ENCODE data around the gene USP7. TPM values are rescaled to one million over a fixed set of nuclear protein-coding genes. Genes with fewer than 3 reads are reported as not detected.
"Not testable (repeated sequence)": the region's sequence is repeated elsewhere in the genome, so short reads cannot be mapped to it uniquely, and the experiment has no call there.

USP7 gene
- total RNA-seq, 1 donor from 2014 or later, result 96.0 TPM

GRCh38 chr16:8882725-8883377 is 80.9 kb downstream of the USP7 start:
- no peak for DNase-seq (ENCODE audit: extremely low read depth, low read depth, low spot score)

GRCh38 chr16:8882041-8882617 is 81.6 kb downstream of the USP7 start, which contains the start of gene LITAFD:
TSS of gene LITAFD (plus strand) at chr16:8882351. CDS start at chr16:8884356, 2,005 bp downstream.
- DNase-seq (ENCODE audit: extremely low read depth, low read depth, low spot score), result no peak

DNA sequence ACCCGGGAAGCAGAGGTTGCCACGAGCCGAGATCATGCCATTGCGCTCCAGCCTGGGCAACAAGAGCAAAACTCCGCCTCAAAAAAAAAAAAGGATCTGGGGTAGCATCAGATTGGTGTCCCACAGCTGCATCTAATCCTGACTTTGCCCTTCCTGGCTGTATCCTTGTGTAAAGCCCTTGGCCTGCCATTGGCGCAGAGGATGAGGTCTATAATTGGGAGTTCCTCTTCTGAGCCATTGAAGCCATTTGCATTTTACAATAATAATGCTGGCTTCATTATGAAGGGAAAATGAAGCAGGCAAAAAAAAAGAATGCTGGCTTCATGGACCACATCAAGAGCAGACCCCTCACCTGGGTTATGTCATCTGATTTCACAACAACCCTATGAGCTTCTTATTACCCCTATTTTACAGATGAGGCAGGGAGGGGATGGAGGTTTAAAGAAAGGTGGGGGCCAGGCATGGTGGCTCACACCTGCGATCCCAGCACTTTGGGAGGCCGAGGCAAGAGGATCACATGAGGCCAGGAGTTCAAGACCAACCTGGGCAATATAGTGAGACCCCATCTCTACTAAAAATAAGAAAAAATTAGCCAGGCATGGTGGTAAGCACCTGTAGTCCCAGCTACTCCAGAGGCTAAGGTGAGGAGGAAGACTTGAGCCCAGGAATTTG is 82.7 kb downstream of the USP7 start:
- no peak for DNase-seq (ENCODE audit: extremely low read depth, low read depth, low spot score)

- DNase-seq (ENCODE audit: extremely low read depth, low read depth, low spot score), result no peak
Measured at GRCh38 chr16:8878523-8878911, 85.2 kb downstream of the USP7 start.

- no peak for DNase-seq (ENCODE audit: extremely low read depth, low read depth, low spot score)
Measured at GRCh38 chr16:8877894-8878522, 85.7 kb downstream of the USP7 start.

- DNase-seq (ENCODE audit: extremely low read depth, low read depth, low spot score), result not testable (repeated sequence)
Measured at GRCh38 chr16:8875317-8875716, 88.4 kb downstream of the USP7 start.

DNA sequence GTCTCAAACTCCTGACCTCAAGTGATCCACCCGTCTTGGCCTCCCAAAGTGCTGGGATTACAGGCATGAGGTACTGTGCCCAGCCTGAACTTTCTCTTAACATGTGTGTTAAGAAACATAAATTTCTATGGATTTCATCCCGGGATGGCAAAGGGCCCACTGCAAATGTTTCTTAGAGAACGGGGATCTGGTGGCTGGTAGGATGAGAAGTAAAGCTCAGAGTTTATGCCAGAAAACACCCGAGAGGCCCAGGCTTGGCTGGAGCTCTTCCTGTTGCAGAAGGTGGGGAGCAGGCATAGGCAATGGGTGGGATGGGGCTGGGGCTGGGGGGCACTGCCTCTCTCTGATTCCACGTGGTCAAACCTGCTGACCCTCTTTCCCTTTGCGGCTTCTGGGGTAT is 89.3 kb downstream of the USP7 start:
- DNase-seq (ENCODE audit: extremely low read depth, low read depth, low spot score), result no peak

DNA sequence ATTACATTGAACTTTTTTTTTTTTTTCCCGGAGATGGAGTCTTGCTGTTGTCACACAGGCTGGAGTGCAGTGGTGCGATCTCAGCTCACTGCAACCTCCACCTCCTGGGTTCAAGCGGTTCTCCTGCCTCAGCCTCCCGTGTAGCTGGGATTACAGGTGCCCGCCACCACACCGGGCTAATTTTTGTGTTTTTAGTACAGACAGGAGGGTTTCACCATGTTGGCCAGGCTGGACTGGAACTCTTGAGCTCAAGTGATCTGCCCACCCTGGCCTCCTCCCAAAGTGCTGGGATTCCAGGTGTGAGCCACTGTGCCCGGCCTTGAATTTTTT is 89.9 kb downstream of the USP7 start:
- DNase-seq (ENCODE audit: extremely low read depth, low read depth, low spot score), result not testable (repeated sequence)

GRCh38 chr16:8872967-8873865 is 90.5 kb downstream of the USP7 start:
- DNase-seq (ENCODE audit: extremely low read depth, low read depth, low spot score), result no peak

GRCh38 chr16:8872071-8872470 is 91.6 kb downstream of the USP7 start:
- no peak for DNase-seq (ENCODE audit: extremely low read depth, low read depth, low spot score)

- DNase-seq (ENCODE audit: extremely low read depth, low read depth, low spot score), result not testable (repeated sequence)
Measured at GRCh38 chr16:8869988-8870241, 93.8 kb downstream of the USP7 start.

DNA sequence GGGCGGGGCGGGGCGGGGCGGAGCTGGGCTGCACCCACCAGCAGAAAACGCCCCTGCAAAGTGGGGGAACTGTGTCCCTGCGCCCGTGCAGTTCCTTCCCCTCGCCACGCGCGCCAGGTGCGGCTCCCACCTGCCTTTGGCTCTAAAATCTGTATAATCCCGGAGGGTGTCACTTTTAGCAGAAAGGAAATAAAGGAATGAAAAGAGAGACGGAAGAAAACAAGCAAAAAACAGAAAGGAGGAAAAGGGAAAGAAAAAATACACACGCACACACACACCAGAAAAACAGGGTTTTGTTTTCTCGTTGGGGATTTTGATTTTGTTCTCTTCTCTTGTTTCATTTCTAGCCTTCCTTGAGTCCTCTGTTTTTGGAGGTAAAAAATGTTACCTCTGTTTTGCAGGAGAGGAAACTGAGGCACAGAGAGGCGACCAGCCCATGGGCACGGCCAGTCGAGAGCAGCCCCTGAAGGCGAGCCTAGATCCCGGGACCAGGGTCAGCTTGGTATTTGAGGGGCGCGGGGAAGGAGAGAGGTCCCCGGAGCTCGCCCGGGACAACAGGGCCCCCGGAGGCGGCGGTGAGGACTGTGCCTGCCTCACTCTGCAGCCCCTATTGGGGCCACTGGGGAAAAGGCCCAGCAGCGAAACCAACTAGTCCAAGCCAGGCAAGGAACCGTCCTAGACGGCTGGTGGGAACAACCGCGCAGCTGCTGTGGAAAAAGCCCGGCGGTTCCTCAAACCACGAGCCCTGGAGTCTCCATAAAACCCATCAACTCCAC is 94.3 kb downstream of the USP7 start:
- no peak for DNase-seq (ENCODE audit: extremely low read depth, low read depth, low spot score)

GRCh38 chr16:8868416-8869211 is 95.1 kb downstream of the USP7 start, which contains the start of gene CARHSP1:
TSS of gene CARHSP1 (minus strand) at chr16:8869006. CDS start at chr16:8859328, 9,678 bp downstream.
- DNase-seq (ENCODE audit: extremely low read depth, low read depth, low spot score), result no peak

GRCh38 chr16:8867932-8868415 is 95.7 kb downstream of the USP7 start:
- DNase-seq (ENCODE audit: extremely low read depth, low read depth, low spot score), result no peak

GRCh38 chr16:8867216-8867931 is 96.3 kb downstream of the USP7 start:
- DNase-seq (ENCODE audit: extremely low read depth, low read depth, low spot score), result no peak

GRCh38 chr16:8866884-8867215 is 96.9 kb downstream of the USP7 start:
- DNase-seq (ENCODE audit: extremely low read depth, low read depth, low spot score), result no peak

DNA sequence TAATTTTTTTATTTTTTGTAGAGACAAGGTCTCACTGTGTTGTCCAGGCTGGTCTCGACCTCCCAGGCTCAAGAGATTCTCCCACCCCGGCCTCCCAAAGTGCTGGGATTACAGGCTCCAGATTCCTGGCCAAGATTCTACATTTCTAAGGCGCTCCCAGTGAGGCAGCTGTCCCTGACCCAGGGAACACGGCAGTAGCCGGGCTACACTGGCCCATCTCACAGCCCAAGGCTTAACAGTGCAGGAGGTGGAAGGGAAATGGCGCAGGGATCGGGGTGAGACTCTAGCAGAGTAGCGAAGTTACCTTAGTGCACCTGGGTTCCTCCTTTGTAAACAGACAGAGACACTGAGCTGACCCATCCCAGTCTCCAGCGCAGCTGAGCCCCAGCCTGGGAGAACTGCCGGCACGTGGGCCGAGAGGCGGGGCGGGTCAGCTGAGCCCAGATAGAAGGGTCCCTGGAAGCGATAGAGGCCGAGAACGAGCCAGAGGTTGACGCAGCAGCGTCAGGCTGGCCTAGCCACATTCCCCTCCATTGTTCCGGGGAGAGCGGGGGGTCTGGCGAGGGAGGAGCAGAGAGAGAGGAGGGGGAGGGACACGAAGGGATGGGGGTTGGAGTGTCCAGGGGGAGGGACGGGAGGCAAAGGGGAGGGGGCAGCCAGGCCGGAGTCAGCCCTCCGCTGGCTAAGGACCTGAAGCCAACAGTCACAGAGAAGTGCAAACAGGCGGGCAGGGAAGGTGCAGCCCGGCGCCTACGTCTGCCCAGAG is 97.4 kb downstream of the USP7 start:
- no peak for DNase-seq (ENCODE audit: extremely low read depth, low read depth, low spot score)

All from glomerular endothelial cell (primary cell).